ENCODE measurements around the gene CAPS.

- TF ChIP-seq, protein P1, sequence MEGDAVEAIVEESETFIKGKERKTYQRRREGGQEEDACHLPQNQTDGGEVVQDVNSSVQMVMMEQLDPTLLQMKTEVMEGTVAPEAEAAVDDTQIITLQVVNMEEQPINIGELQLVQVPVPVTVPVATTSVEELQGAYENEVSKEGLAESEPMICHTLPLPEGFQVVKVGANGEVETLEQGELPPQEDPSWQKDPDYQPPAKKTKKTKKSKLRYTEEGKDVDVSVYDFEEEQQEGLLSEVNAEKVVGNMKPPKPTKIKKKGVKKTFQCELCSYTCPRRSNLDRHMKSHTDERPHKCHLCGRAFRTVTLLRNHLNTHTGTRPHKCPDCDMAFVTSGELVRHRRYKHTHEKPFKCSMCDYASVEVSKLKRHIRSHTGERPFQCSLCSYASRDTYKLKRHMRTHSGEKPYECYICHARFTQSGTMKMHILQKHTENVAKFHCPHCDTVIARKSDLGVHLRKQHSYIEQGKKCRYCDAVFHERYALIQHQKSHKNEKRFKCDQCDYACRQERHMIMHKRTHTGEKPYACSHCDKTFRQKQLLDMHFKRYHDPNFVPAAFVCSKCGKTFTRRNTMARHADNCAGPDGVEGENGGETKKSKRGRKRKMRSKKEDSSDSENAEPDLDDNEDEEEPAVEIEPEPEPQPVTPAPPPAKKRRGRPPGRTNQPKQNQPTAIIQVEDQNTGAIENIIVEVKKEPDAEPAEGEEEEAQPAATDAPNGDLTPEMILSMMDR (IDR thresholded peaks at IDR 0.05), result no peak
- TF ChIP-seq POLR2A (IDR thresholded peaks at IDR 0.05) (no peak), EP300 (IDR thresholded peaks at IDR 0.05; ENCODE audit: low read depth) (no peak)
These were observed 14.1 kb upstream of the CAPS start for GRCh38 chr19:5899728-5900526.
